Brain microvascular endothelial cell (primary cell): Measurements from ENCODE around the gene SLC38A4.
"Not testable (repeated sequence)": the region's sequence is repeated elsewhere in the genome, so short reads cannot be mapped to it uniquely, and the experiment has no call there.

Experiments used
- DNase-seq: peaks from one replicate; pipeline ENCODE4 v3.0.0-alpha.2; 2020
- H3K27ac ChIP-seq: fragments of 250-450 bp; sonication (Bioruptor Pico); 2 replicates; pipeline ENCODE4 v1.5.1; 2020; ENCODE audit warnings: mild to moderate bottlenecking, moderate library complexity
- H3K27me3 ChIP-seq: fragments of 250-450 bp; sonication (Bioruptor Pico); replicated peaks from 2 replicates; pipeline ENCODE4 v1.5.1; 2020; ENCODE audit warnings: mild to moderate bottlenecking
- H3K36me3 ChIP-seq: fragments of 250-450 bp; sonication (Bioruptor Pico); replicated peaks from 2 replicates; pipeline ENCODE4 v1.5.1; 2020; ENCODE audit warnings: mild to moderate bottlenecking
- H3K4me3 ChIP-seq: 2 replicates; pipeline ENCODE4 v1.5.1; 2011; ENCODE audit warnings: low read depth, mild to moderate bottlenecking, control low read depth, low read length, moderate library complexity
- in situ Hi-C: cut with HindIII; loops from 2 replicates; pipeline ENCODE4 v1.10.0; 2017; ENCODE audit warnings: low sequenced_read_pairs, low pct_ligation_motif_present
- TF ChIP-seq, protein P1 (sequence below): IDR thresholded peaks from 2 replicates; pipeline ENCODE4 v1.5.1; 2011; ENCODE audit warnings: low read depth, mild to moderate bottlenecking, moderate library complexity, low read length, control low read depth, inconsistent platforms; ENCODE audit errors: missing control alignments

The SLC38A4 gene

DNA sequence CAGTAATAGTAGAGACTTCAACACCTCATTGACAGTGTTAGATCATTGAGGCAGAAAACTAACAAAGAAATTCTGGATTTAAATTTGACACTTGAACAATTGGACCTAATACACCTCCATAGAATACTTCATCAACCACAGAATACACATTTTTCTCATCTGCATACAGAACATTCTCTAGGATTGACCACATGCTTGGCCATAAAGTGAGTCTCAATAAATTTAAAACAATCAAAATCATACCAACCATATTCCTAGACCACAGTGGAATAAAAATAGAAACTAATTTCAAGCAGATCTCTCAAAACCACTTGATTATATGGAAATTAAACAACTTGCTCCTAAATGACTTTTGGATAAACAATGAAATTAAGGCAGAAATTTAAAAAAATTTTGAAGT is 82.3 kb downstream of the SLC38A4 start:
- DNase-seq, result no peak
- H3K4me3 ChIP-seq, result no peak overlapping the region
- H3K27me3 ChIP-seq, result no peaks in the 10 kb centered on the region
- in situ Hi-C loops, result no loop called here
- H3K36me3 ChIP-seq, result no peaks in the 10 kb centered on the region
- H3K27ac ChIP-seq, result no peak overlapping the region
- TF ChIP-seq, protein P1, sequence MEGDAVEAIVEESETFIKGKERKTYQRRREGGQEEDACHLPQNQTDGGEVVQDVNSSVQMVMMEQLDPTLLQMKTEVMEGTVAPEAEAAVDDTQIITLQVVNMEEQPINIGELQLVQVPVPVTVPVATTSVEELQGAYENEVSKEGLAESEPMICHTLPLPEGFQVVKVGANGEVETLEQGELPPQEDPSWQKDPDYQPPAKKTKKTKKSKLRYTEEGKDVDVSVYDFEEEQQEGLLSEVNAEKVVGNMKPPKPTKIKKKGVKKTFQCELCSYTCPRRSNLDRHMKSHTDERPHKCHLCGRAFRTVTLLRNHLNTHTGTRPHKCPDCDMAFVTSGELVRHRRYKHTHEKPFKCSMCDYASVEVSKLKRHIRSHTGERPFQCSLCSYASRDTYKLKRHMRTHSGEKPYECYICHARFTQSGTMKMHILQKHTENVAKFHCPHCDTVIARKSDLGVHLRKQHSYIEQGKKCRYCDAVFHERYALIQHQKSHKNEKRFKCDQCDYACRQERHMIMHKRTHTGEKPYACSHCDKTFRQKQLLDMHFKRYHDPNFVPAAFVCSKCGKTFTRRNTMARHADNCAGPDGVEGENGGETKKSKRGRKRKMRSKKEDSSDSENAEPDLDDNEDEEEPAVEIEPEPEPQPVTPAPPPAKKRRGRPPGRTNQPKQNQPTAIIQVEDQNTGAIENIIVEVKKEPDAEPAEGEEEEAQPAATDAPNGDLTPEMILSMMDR, result no peak

DNA sequence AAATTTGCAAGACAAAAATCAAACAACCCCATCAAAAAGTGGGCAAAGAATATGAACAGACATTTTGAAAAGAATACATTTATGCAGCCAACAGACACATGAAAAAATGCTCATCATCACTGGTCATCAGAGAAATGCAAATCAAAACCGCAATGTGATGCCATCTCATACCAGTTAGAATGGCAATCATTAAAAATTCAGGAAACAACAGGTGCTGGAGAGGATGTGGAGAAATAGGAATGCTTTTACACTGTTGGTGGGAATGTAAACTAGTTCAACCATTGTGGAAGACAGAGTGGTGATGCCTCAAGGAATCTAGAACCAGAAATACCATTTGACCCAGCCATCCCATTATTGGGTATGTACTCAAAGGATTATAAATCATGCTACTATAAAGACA is 83.5 kb downstream of the SLC38A4 start:
- H3K27ac ChIP-seq, H3K27me3 ChIP-seq, H3K4me3 ChIP-seq, DNase-seq, H3K36me3 ChIP-seq, in situ Hi-C loops: not testable (repeated sequence)

DNA sequence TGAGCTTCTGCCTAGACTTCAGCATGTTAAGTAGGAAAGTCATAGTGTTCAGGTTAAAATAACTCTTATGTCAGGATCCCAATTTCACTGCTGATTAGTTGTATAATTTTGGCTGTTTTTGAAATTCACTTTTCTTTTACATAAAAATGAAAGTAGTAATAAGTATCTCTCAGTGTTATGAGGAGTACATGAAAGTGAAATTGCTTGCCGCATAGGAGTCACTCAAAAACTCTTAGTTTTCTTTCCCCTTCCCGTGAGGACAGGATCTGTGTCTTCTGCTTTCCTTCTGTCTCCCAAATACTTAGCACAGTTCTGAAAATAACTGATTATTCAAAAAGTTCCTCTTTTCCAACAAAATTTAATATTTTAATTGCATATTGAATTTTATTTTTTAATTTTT is 100.5 kb downstream of the SLC38A4 start:
- in situ Hi-C loops, result no loop called here
- TF ChIP-seq, protein P1, result no peak
- no peak for DNase-seq

DNA sequence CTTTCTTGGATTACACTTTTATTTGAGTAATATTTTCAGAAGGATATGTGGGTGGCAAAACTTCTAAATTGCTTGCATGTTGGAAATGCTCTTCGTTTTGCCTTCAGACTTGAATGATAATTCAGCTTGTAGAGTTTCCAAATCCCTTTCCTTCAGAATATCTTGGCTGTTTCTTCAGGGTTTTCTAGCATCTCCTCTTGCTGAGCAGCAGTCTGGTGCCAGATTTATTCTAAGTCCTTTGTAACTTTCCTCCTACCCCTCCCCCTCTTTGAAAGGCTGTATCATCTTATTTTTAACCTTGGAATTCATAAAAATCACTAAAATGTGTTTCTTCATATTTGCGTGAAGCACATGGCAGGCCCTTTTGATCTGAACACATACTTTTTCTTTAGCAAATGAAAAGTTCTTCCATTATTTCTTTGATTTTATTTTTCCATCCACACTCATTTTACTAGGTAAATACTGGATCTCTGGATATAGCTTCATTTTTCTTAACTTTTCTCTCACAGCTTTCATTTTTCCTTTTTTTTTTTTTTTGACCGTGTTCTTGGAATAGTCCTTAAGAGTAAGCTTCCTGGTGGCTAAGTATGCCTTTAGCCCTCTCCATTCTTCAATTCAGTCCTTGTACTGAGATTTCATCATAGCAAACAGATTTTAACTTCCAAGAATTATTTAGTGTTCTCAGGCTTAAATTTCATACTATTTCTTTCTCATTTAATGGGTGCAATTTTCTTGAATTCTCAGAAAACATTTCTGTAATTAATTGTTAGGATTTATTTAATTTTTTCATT is 102.0 kb downstream of the SLC38A4 start:
- TF ChIP-seq, protein P1, result no peak

More for the DNA sequence above, 100.5 kb downstream of the SLC38A4 start:
- Histone ChIP-seq H3K36me3 (no peaks in the 10 kb centered on the region), H3K27me3 (no peaks in the 10 kb centered on the region), H3K4me3 (no peak overlapping the region), H3K27ac (no peak overlapping the region)

DNA sequence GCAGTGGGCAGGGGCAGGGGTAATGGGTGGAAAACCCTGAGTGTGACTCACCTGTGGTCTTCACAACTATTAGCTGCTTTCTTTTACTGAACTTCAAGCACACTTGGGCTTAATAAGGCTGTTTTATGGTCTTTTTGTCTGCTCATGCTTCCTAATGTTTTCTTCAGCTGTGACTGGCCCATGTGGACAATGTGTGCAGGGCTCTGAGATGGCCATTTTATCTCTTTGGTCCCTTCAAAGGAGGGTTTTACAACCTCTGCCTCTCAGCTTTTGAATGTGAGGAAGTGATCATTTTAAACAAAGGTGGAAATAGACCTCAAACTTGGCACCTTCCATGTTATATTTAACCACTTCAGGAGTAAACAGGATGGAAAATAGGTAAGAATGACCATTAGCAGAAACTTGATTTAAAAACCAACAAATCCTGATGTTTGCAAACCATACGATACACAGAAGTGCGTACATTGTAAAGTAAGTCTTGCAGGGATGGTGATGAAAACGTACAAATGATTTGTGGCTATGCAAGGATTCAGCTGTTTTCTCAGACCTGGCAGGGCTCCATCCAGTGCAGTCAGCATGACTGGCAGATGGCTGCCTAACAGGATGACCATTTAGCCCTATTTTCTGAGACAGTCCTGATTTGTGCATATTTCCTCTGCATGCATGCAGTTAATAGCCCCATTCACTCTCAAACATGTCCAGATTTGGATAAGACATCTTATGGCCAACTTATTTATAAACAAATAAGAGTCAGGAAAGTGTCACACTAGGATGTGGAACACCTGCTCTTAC is 103.2 kb downstream of the SLC38A4 start:
- no peak overlapping the region for H3K27ac ChIP-seq
- no peak for DNase-seq
- TF ChIP-seq, protein P1, result no peak
- in situ Hi-C loops, result no loop called here
- H3K36me3 ChIP-seq, result no peaks in the 10 kb centered on the region
- H3K27me3 ChIP-seq, result no peaks in the 10 kb centered on the region
- no peak overlapping the region for H3K4me3 ChIP-seq

More for the DNA sequence above, 102.0 kb downstream of the SLC38A4 start:
- in situ Hi-C loops, result no loop called here
- DNase-seq, result no peak
- Histone ChIP-seq H3K4me3 (no peak overlapping the region), H3K36me3 (no peaks in the 10 kb centered on the region), H3K27ac (no peak overlapping the region), H3K27me3 (no peaks in the 10 kb centered on the region)

DNA sequence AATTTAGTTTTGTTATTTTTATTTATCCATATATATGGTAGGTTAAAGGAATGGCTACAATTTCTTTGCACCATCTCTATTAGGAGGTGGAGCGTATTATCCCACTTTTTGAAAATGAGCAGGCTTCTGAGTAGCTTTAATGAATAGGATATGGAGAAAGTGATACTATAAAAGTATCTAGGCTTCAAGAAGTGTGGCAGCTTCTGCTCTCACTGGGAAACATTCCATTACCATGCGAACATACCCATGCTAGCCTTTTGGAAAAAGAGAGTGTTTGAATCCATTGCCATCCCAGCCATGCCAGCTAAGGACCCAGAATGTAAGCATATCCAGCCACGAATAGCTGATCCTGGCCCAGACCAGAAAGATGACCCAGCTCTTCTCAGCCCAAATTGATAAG is 107.3 kb downstream of the SLC38A4 start:
- DNase-seq, result no peak
- H3K4me3 ChIP-seq, result no peak overlapping the region
- TF ChIP-seq, protein P1, result no peak
- in situ Hi-C loops, result no loop called here
- H3K36me3 ChIP-seq, result no peaks in the 10 kb centered on the region
- no peak overlapping the region for H3K27ac ChIP-seq
- no peaks in the 10 kb centered on the region for H3K27me3 ChIP-seq
